HEK293 (cell line): Measurements from ENCODE around the gene COQ8A.

Source experiments
- BCL11A ChIP-seq: fragments of 450-650 bp; formaldehyde crosslinking; IDR thresholded peaks from 2 replicates; pipeline ENCODE4 v1.5.1; 2016; ENCODE audit warnings: low read depth, missing biosample characterization, missing genetic modification characterization
- CTCF ChIP-seq: fragments of 450-650 bp; formaldehyde crosslinking; IDR thresholded peaks from 2 replicates; pipeline ENCODE4 v1.5.1; 2016; ENCODE audit warnings: missing biosample characterization, missing genetic modification characterization
- SCRT1 ChIP-seq: fragments of 450-650 bp; formaldehyde crosslinking; IDR thresholded peaks from 2 replicates; pipeline ENCODE4 v1.5.1; 2016; ENCODE audit warnings: missing biosample characterization, missing genetic modification characterization, borderline replicate concordance
- YY1 ChIP-seq: fragments of 450-650 bp; formaldehyde crosslinking; IDR thresholded peaks from 2 replicates; pipeline ENCODE4 v1.5.1; 2018; ENCODE audit warnings: missing biosample characterization, missing genetic modification characterization
- ZBTB10 ChIP-seq: fragments of 450-650 bp; formaldehyde crosslinking; IDR thresholded peaks from 2 replicates; pipeline ENCODE4 v1.5.1; 2016; ENCODE audit warnings: missing biosample characterization, missing genetic modification characterization
- ZBTB44 ChIP-seq: fragments of 450-650 bp; IDR thresholded peaks from 2 replicates; pipeline ENCODE4 v1.5.1; 2018; ENCODE audit warnings: missing biosample characterization, mild to moderate bottlenecking, missing genetic modification characterization
- ZNF23 ChIP-seq: fragments of 450-650 bp; formaldehyde crosslinking; IDR thresholded peaks from 2 replicates; pipeline ENCODE4 v1.5.1; 2016; ENCODE audit warnings: missing biosample characterization, missing genetic modification characterization, borderline replicate concordance
- ZNF274 ChIP-seq, 2 experiments: fragments of 200-500 bp in 1 of 2; fragments of 450-650 bp in 1 of 2; sonication (Bioruptor generic) in 1 of 2; formaldehyde crosslinking in 1 of 2; IDR thresholded peaks; 2 replicates each; pipeline versions ENCODE4 v1.5.1 to v1.6.1; 2014 to 2016; ENCODE audit warnings: borderline replicate concordance in 1 of 2, inconsistent platforms in 1 of 2, low read length in 1 of 2, missing biosample characterization in 1 of 2, missing genetic modification characterization in 1 of 2
- ZNF391 ChIP-seq: fragments of 450-650 bp; formaldehyde crosslinking; IDR thresholded peaks from 2 replicates; pipeline ENCODE4 v1.5.1; 2016; ENCODE audit warnings: low read depth, missing biosample characterization, missing genetic modification characterization, borderline replicate concordance
- ZNF600 ChIP-seq: fragments of 450-650 bp; formaldehyde crosslinking; IDR thresholded peaks from 2 replicates; pipeline ENCODE4 v1.5.1; 2016; ENCODE audit warnings: missing biosample characterization, missing genetic modification characterization
- ZNF830 ChIP-seq: fragments of 450-650 bp; IDR thresholded peaks from 2 replicates; pipeline ENCODE4 v1.5.0; 2018; ENCODE audit warnings: missing biosample characterization, missing genetic modification characterization, low read depth, mild to moderate bottlenecking, moderate library complexity
- ZSCAN30 ChIP-seq: fragments of 450-650 bp; IDR thresholded peaks from 2 replicates; pipeline ENCODE4 v1.5.1; 2018; ENCODE audit warnings: missing biosample characterization, mild to moderate bottlenecking, missing genetic modification characterization, moderate library complexity
- TF ChIP-seq, protein P1 (sequence below): sonication (generic); formaldehyde crosslinking; IDR thresholded peaks from 2 replicates; pipeline ENCODE4 v1.8.1; 2022; ENCODE audit warnings: mild to moderate bottlenecking, moderate library complexity, missing genetic modification reagents

- no peak for TF ChIP-seq SCRT1 (tag by site-specific recombination)
- no peak for TF ChIP-seq ZNF23 (tag by site-specific recombination)
- TF ChIP-seq, protein P1, sequence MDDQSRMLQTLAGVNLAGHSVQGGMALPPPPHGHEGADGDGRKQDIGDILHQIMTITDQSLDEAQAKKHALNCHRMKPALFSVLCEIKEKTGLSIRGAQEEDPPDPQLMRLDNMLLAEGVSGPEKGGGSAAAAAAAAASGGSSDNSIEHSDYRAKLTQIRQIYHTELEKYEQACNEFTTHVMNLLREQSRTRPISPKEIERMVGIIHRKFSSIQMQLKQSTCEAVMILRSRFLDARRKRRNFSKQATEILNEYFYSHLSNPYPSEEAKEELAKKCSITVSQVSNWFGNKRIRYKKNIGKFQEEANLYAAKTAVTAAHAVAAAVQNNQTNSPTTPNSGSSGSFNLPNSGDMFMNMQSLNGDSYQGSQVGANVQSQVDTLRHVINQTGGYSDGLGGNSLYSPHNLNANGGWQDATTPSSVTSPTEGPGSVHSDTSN: no peak
- no peak for TF ChIP-seq CTCF (tag by site-specific recombination)
- no peak for TF ChIP-seq ZBTB10 (tag by site-specific recombination)
- TF ChIP-seq ZNF600: no peak
- no peak for TF ChIP-seq ZNF830 (tag by site-specific recombination)
- no peak for TF ChIP-seq ZBTB44 (tag by site-specific recombination)
- TF ChIP-seq BCL11A (tag by site-specific recombination): no peak
- no peak for TF ChIP-seq YY1 (tag by site-specific recombination)
- TF ChIP-seq ZSCAN30: no peak
- no peak for TF ChIP-seq ZNF391
- no peak for TF ChIP-seq ZNF274 (IDR thresholded peaks at IDR 0.05; ENCODE audit: low read length)
- no peak for TF ChIP-seq ZNF274 (tag by site-specific recombination; IDR thresholded peaks at IDR 0.05; ENCODE audit: borderline replicate concordance)
Observed at GRCh38 chr1:226993814-226994585, 53.9 kb downstream of the COQ8A start.
